Measurements from ENCODE around the gene UGT1A9.

- TF ChIP-seq, protein P1, sequence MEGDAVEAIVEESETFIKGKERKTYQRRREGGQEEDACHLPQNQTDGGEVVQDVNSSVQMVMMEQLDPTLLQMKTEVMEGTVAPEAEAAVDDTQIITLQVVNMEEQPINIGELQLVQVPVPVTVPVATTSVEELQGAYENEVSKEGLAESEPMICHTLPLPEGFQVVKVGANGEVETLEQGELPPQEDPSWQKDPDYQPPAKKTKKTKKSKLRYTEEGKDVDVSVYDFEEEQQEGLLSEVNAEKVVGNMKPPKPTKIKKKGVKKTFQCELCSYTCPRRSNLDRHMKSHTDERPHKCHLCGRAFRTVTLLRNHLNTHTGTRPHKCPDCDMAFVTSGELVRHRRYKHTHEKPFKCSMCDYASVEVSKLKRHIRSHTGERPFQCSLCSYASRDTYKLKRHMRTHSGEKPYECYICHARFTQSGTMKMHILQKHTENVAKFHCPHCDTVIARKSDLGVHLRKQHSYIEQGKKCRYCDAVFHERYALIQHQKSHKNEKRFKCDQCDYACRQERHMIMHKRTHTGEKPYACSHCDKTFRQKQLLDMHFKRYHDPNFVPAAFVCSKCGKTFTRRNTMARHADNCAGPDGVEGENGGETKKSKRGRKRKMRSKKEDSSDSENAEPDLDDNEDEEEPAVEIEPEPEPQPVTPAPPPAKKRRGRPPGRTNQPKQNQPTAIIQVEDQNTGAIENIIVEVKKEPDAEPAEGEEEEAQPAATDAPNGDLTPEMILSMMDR (IDR thresholded peaks at IDR 0.05; ENCODE audit: borderline replicate concordance, extremely low read depth, low read length, poor library complexity, severe bottlenecking) = no peak
- no peak for TF ChIP-seq EZH2 (IDR thresholded peaks at IDR 0.05; ENCODE audit: borderline replicate concordance, low read depth, low read length, severe bottlenecking)
Measured at GRCh38 chr2:233761040-233761769, 89.5 kb downstream of the UGT1A9 start.

Data from DND-41 (cell line).